ENCODE measurements around the gene AASS.

DNA sequence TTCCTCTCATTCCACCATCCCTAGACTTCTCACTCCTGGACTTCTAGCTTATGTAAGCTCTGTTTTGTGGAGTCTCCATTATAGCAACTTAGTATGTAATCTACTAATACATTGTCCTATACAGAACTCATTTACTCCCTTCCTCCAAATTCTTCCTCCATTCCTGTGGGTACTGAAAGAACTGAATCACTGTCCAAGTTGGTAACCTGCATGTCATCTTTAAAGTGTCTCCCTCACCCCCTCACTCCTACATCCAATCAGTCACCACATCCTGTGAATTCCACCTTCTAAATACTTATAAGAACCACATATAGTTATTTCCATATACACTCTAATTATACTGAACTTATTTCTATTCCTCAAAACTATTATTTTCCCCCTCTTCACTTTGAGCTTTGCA lies 20.3 kb downstream of the AASS start:
- TF ChIP-seq CTCF (IDR thresholded peaks at IDR 0.05) (no peak), POLR2AphosphoS5 (IDR thresholded peaks at IDR 0.05) (no peak), POLR2A (IDR thresholded peaks at IDR 0.05) (no peak)

All from stomach (tissue), 4 donors.